ENCODE data around the gene USP43.

Gene USP43

GRCh38 chr17:9715503-9716016, 70.2 kb downstream of the USP43 start:
- no peak for DNase-seq

GRCh38 chr17:9725575-9725974, 80.3 kb downstream of the USP43 start:
- no peak for DNase-seq

GRCh38 chr17:9726291-9726690, 81.0 kb downstream of the USP43 start:
- no peak for DNase-seq

GRCh38 chr17:9728005-9728404, 82.7 kb downstream of the USP43 start:
- DNase-seq, result no peak

- no peak for DNase-seq
Observed at GRCh38 chr17:9728564-9728963, 83.2 kb downstream of the USP43 start.

- peak in 1 of 2 experiments; percentile 48 for DNase-seq
Observed at GRCh38 chr17:9729034-9729650, 83.8 kb downstream of the USP43 start.

- DNase-seq, result no peak
Observed at GRCh38 chr17:9729735-9730420, 84.6 kb downstream of the USP43 start.

GRCh38 chr17:9750524-9750923, 105.2 kb downstream of the USP43 start:
- no peak for DNase-seq

GRCh38 chr17:9755083-9755482, 109.8 kb downstream of the USP43 start:
- no peak for DNase-seq

- DNase-seq, result no peak
Observed at GRCh38 chr17:9760266-9760665, 114.9 kb downstream of the USP43 start.

GRCh38 chr17:9763643-9764042, 118.3 kb downstream of the USP43 start:
- no peak for DNase-seq

- DNase-seq, result no peak
Observed at GRCh38 chr17:9765322-9765721, 120.0 kb downstream of the USP43 start.

- no peak for DNase-seq
Observed at GRCh38 chr17:9766970-9767369, 121.7 kb downstream of the USP43 start.

GRCh38 chr17:9767432-9767991, 122.2 kb downstream of the USP43 start:
- no peak for DNase-seq

GRCh38 chr17:9768381-9768934, 123.1 kb downstream of the USP43 start:
- DNase-seq, result no peak

- DNase-seq, result no peak
Observed at GRCh38 chr17:9769036-9769695, 123.8 kb downstream of the USP43 start.

- no peak for DNase-seq
Observed at GRCh38 chr17:9771465-9771864, 126.1 kb downstream of the USP43 start.

GRCh38 chr17:9772658-9773057, 127.3 kb downstream of the USP43 start:
- DNase-seq, result no peak

- DNase-seq, result no peak
Observed at GRCh38 chr17:9776911-9777310, 131.6 kb downstream of the USP43 start.

All from NCI-H1930 (cell line).